GM10266 (cell line): ENCODE results near the gene PHC3.

Experiments used
- DNase-seq: peaks from one replicate; pipeline ENCODE4 v3.0.0; 2012; ENCODE audit errors: extremely low spot score
- TF ChIP-seq, protein P1 (sequence below): IDR thresholded peaks from 2 replicates; pipeline ENCODE4 v1.5.1; 2012; ENCODE audit warnings: mild to moderate bottlenecking, low read depth; ENCODE audit not compliant: control insufficient read depth, insufficient read depth; ENCODE audit errors: missing control alignments

Gene PHC3

DNA sequence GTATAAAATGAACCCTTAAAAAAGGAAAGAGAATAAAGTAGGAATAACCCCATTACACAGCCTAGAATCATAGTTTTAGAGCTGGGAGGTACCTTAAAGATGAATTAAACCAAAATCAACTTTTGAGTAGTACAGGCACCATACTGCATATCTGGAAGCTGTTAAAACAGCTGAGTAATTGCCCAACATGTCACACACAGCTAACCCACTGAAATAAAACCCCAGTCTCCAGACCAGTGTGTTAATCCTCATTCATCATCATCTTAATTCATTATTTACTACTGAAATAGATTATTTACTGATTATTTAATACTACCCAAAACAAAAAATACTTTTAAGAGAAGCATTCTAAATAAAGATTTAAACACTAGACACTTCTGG is 90.9 kb downstream of the PHC3 start:
- TF ChIP-seq, protein P1, sequence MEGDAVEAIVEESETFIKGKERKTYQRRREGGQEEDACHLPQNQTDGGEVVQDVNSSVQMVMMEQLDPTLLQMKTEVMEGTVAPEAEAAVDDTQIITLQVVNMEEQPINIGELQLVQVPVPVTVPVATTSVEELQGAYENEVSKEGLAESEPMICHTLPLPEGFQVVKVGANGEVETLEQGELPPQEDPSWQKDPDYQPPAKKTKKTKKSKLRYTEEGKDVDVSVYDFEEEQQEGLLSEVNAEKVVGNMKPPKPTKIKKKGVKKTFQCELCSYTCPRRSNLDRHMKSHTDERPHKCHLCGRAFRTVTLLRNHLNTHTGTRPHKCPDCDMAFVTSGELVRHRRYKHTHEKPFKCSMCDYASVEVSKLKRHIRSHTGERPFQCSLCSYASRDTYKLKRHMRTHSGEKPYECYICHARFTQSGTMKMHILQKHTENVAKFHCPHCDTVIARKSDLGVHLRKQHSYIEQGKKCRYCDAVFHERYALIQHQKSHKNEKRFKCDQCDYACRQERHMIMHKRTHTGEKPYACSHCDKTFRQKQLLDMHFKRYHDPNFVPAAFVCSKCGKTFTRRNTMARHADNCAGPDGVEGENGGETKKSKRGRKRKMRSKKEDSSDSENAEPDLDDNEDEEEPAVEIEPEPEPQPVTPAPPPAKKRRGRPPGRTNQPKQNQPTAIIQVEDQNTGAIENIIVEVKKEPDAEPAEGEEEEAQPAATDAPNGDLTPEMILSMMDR, result no peak

DNA sequence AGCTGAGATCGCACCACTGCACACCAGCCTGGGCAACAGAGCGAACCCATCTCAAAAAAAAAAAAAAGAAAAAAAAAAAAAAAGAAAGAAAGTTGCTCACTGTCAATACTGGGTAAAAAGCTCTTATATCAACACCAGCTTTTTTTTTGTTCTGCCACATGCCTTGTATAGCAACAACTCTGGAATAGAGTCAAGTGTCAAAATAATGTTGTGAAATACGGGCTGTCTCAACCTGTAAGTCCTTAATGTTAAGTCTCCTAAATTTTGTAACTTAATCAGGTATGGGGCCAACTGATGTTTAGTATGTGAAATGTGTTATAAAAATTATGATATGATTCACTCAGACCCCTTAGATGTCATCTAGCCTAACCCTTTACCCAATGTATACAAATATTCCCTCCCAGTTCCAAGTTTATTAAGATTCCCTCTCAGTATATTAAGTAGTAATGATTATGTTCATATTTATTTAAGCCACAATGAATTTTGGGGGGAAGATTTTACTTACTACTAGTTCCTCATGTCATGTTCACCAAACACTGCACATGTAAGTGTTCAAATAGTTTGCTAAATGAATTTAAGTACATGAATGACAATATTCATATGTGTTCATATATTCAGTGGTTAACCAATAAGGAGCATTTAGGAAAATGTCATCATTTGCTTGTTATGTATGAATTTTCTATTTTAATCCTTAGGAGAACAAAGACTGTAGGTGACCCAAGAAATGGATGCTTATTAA is 91.5 kb downstream of the PHC3 start:
- no peak for DNase-seq
- TF ChIP-seq, protein P1, result no peak

More for the DNA sequence above, 90.9 kb downstream of the PHC3 start:
- DNase-seq, result no peak

DNA sequence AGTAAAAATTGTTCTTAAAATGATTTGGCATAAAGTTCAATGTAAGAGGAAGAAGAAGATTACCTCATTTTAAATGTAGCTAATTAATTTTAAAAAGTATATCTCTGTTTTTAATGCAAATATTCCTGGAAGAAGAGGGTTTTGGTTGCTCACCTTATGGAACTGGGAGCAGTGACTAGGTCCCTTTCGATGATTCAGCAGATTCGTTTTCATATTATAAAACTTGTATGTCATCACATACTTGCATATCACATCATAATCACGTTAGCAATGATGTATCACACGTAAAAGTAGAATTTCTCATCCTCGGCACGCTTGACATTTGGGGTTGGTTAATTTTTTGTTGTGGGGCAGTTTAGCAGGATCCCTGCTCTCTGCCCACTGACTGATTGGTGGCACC is 96.1 kb downstream of the PHC3 start:
- DNase-seq, result no peak
- TF ChIP-seq, protein P1, result no peak

DNA sequence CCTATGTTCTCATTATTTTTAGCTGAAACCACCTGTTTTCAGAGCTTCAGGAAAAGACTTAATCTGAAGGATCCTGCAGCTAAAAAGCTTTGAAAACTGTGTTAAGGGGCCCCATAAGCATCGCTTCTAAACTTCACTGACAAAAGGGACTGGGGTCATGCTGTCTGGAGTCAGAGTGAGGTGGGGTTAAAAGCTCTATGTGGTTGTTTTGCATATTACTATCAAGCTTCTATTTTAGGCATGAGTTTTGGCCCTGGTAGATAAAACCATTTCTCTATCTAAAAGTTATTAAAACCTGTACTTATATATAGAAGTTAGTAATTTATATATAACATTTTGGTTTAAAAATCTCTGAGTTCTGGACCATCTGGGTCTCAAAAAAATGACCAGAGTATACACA is 98.2 kb downstream of the PHC3 start:
- TF ChIP-seq, protein P1, result no peak
- no peak for DNase-seq

DNA sequence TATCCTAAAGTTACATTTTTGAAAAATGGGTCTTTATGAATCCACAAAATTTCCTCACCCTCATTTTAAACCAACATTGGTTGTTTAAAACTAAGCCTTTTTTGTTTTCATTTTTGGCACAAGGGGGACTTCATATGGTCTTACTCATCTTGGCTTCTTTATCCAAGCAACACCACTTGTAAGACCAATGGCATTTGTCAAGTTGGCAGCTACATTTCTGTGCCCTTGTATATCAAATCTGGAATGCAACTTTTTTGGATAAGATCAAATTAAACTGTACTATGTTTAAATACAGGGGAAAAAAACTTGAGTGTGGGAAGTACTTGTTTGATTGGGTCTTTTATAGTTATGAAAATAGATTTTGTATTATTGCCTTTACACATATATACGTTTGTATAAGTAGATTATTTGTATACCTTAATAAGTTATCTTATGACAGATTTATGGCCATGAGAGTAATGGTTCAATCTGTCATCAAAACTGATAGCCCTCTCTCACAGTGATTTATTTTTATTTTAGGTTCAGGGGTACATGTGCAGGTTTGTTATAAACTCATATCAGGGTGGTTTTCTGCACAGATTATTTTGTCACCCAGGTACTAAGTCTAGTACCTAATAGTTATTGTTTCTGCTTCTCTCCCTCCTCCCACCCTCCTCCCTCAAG is 100.3 kb downstream of the PHC3 start:
- no peak for DNase-seq
- TF ChIP-seq, protein P1, result no peak

DNA sequence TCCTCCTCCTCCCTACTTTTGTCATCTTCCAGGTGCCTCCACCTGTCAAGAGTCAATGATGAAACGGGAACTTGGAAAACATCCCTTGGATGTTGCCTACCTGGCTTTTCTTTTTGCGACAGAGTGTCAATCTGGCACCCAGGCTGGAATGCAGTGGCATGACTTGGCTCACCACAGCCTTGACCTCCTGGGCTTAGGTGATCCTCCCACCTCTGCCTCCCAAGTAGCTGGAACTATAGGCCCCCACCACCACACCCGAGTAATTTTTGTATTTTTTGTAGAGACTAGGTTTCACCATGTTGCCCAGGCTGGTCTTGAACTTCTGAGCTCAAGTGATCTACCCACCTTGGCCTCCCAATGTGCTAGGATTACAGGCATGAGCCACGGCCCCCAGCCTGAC is 100.9 kb downstream of the PHC3 start:
- no peak for DNase-seq
- TF ChIP-seq, protein P1, result no peak

DNA sequence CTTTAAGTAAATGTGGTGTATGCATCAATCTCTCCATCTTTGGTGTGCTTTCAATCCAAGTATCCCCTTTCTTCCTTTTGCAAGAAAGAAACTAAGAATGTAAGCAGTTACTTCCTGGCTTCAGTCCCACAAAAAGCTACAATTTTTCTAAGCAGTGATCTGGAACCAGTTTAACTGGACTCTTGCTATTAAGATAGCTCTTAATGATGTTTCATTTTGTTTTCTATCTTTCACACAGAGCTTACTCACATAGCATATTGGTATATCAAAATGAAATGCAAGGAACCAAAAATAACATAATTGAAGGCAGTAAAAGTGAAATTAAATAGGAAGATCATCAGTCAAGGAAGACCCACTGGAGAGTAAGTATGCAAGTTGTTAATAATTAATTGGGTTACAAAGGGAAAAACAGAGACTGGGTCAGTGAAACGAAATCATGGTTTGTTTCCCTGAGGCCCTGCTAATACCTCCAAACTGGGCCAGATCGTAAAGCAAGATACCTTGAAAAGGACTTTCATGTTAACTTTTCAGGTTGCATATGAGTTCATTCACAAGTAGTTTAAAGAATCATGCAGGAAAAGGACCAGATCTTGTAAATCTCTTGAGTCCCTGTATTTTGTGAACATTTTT is 101.9 kb downstream of the PHC3 start:
- TF ChIP-seq, protein P1, result no peak
- DNase-seq, result no peak
